HCT116 (cell line): ENCODE data around the gene KIF26B. TPM values are rescaled to one million over a fixed set of nuclear protein-coding genes. Genes with fewer than 3 reads are reported as not detected.

Experiments used
- ATAC-seq: fragments of 200-7000 bp; cut with Tn5 transposase; 2 replicates; pipeline ENCODE4 v1.9.1; 2020; ENCODE audit warnings: mild to moderate bottlenecking, moderate library complexity
- BruUV-seq: library from RNA; stranded (reverse); fragments of 400-500 nt; replicated peaks from 2 replicates; lab custom pipeline; 2021; lab: Mats Ljungman, UMichigan
- CTCF ChIA-PET: fragments of 300-600 bp; sonication (Branson Sonifier 250); formaldehyde crosslinking; loops from one replicate; lab custom pipeline; 2021; ENCODE audit warnings: antibody characterized with exemption; lab: Charles Lee
- POLR2A ChIA-PET: fragments of 300-600, 350-600 bp; sonication (Branson Sonifier 250); formaldehyde crosslinking; loops from one replicate; lab custom pipeline; 2021; ENCODE audit warnings: antibody characterized with exemption; lab: Charles Lee
- RAD21 ChIA-PET, 2 experiments: fragments of 300-600 bp; sonication (Branson Sonifier 250); formaldehyde crosslinking; loops; one replicate each; lab custom pipeline; 2023; ENCODE audit warnings: low total read pairs in 2 of 2; ENCODE audit not compliant: uncharacterized antibody in 2 of 2, unreplicated experiment in 2 of 2, low non-redundant PET in 1 of 2; lab: Charles Lee
- DNase-seq: peaks from one replicate; pipeline ENCODE4 v3.0.0-alpha.2; 2010; ENCODE audit warnings: low read depth, low spot score
- H2AFZ ChIP-seq: fragments of 200-600 bp; shearing (Covaris generic), sonication (generic); 2 replicates; pipeline ENCODE4 v1.6.1; 2017; ENCODE audit warnings: low read depth, mixed run types, mixed read lengths, antibody characterized with exemption, low read length; ENCODE audit not compliant: poor library complexity, severe bottlenecking
- H3K27ac ChIP-seq: 2 replicates; pipeline ENCODE4 v1.5.1; 2012; ENCODE audit warnings: low read depth, low read length
- H3K27me3 ChIP-seq: fragments of 200-600 bp; sonication (generic); 2 replicates; pipeline ENCODE4 v1.6.1; 2016; ENCODE audit warnings: mixed run types, low read length, mixed read lengths; ENCODE audit not compliant: insufficient read depth
- H3K36me3 ChIP-seq, 2 experiments: fragments of 200-500 bp in 1 of 2; fragments of 200-600 bp in 1 of 2; sonication (Bioruptor generic) in 1 of 2; sonication (generic) in 1 of 2; 2 replicates each; pipeline versions ENCODE4 v1.5.1 to v1.6.1; 2014 to 2016; ENCODE audit warnings: low read length in 2 of 2, inconsistent platforms in 1 of 2, mixed read lengths in 1 of 2, mixed run types in 1 of 2; ENCODE audit not compliant: insufficient read depth in 2 of 2, control insufficient read depth in 1 of 2
- H3K4me1 ChIP-seq, 2 experiments: fragments of 200-600 bp in 1 of 2; sonication (generic) in 1 of 2; 2 replicates each; pipeline versions ENCODE4 v1.5.1 to v1.6.1; 2012 to 2017; ENCODE audit warnings: low read length in 2 of 2, inconsistent platforms in 1 of 2, mild to moderate bottlenecking in 1 of 2, mixed read lengths in 1 of 2, mixed run types in 1 of 2, moderate library complexity in 1 of 2; ENCODE audit not compliant: insufficient read depth in 2 of 2, control insufficient read depth in 1 of 2
- H3K4me2 ChIP-seq: fragments of 200-600 bp; sonication (generic); 2 replicates; pipeline ENCODE4 v1.6.1; 2017; ENCODE audit warnings: mixed run types, low read length, mixed read lengths
- H3K4me3 ChIP-seq, 2 experiments: fragments of 200-600 bp in 1 of 2; sonication (generic) in 1 of 2; replicated peaks in 1 of 2; 2 replicates each; pipeline ENCODE4 v1.5.1; 2011 to 2016; ENCODE audit warnings: low read length in 2 of 2, control low read depth in 1 of 2, low read depth in 1 of 2, mild to moderate bottlenecking in 1 of 2, mixed read lengths in 1 of 2, mixed run types in 1 of 2
- H3K79me2 ChIP-seq: fragments of 200-600 bp; sonication (generic); 2 replicates; pipeline ENCODE4 v1.6.1; 2017; ENCODE audit warnings: mild to moderate bottlenecking, mixed run types, low read length, moderate library complexity, mixed read lengths; ENCODE audit not compliant: insufficient read depth
- H3K9ac ChIP-seq: fragments of 200-600 bp; sonication (generic); 2 replicates; pipeline ENCODE4 v1.6.1; 2016; ENCODE audit warnings: low read length, mixed read lengths
- H3K9me2 ChIP-seq: fragments of 200-600 bp; sonication (generic), shearing (Covaris generic); 2 replicates; pipeline ENCODE4 v1.6.1; 2017; ENCODE audit warnings: mixed run types, mild to moderate bottlenecking, moderate library complexity; ENCODE audit not compliant: insufficient read depth
- H3K9me3 ChIP-seq, 2 experiments: fragments of 200-500 bp in 1 of 2; fragments of 200-600 bp in 1 of 2; sonication (Bioruptor generic) in 1 of 2; sonication (generic) in 1 of 2; 2 replicates each; pipeline ENCODE4 v1.6.1; 2014 to 2017; ENCODE audit warnings: low read length in 2 of 2, mixed read lengths in 2 of 2, inconsistent platforms in 1 of 2, low read depth in 1 of 2, mild to moderate bottlenecking in 1 of 2, mixed run types in 1 of 2, moderate library complexity in 1 of 2; ENCODE audit not compliant: control insufficient read depth in 1 of 2, insufficient read depth in 1 of 2
- H4K20me1 ChIP-seq: fragments of 200-600 bp; sonication (generic), shearing (Covaris generic); 2 replicates; pipeline ENCODE4 v1.6.1; 2017; ENCODE audit warnings: mixed run types, mild to moderate bottlenecking, moderate library complexity; ENCODE audit not compliant: insufficient read depth
- CBX3 ChIP-seq: IDR thresholded peaks from 2 replicates; pipeline ENCODE4 v1.6.1; 2012; ENCODE audit warnings: low read depth
- CEBPB ChIP-seq: IDR thresholded peaks from 2 replicates; pipeline ENCODE4 v1.6.1; 2012; ENCODE audit warnings: low read depth
- EGR1 ChIP-seq: IDR thresholded peaks from 2 replicates; pipeline ENCODE4 v1.6.1; 2012; ENCODE audit warnings: low read depth
- FOSL1 ChIP-seq: IDR thresholded peaks from 2 replicates; pipeline ENCODE4 v1.6.1; 2012; ENCODE audit warnings: low read depth
- POLR2AphosphoS5 ChIP-seq: IDR thresholded peaks from 2 replicates; pipeline ENCODE4 v1.6.1; 2011; ENCODE audit warnings: mild to moderate bottlenecking, low read depth, low read length, moderate library complexity
- SP1 ChIP-seq: IDR thresholded peaks from 2 replicates; pipeline ENCODE4 v1.6.1; 2012; ENCODE audit warnings: low read depth
- SRF ChIP-seq: IDR thresholded peaks from 2 replicates; pipeline ENCODE4 v1.6.1; 2012; ENCODE audit warnings: low read depth
- ZFX ChIP-seq: fragments of 450-650 bp; IDR thresholded peaks from 2 replicates; pipeline ENCODE4 v1.6.1; 2017
- ZNF274 ChIP-seq: fragments of 200-500 bp; sonication (Bioruptor generic); IDR thresholded peaks from 2 replicates; pipeline ENCODE4 v1.6.1; 2014; ENCODE audit warnings: mild to moderate bottlenecking, low read depth, low read length, inconsistent platforms
- intact Hi-C: fragments of 100-400 bp; cut with micrococcal nuclease; formaldehyde crosslinking; loops from 2 replicates; pipeline ENCODE4 v1.10.0; 2022
- total RNA-seq: library from RNA; stranded (reverse); gene quantifications from one replicate; pipeline ENCODE4 v1.2.1, GENCODE V29; 2021; ENCODE audit not compliant: unreplicated experiment
- TF ChIP-seq, protein P1 (sequence below): IDR thresholded peaks from 2 replicates; pipeline ENCODE4 v1.6.1; 2012
- TF ChIP-seq, protein P2 (sequence below), 3 experiments: fragments of 200-600 bp in 1 of 3; sonication (generic) in 1 of 3; IDR thresholded peaks in 2 of 3; conservative IDR thresholded peaks in 1 of 3; 2 replicates each; pipeline ENCODE4 v1.5.1; 2012 to 2017; ENCODE audit warnings: low read depth in 2 of 3, low read length in 2 of 3, antibody characterized with exemption in 1 of 3, borderline replicate concordance in 1 of 3, control low read depth in 1 of 3, mild to moderate bottlenecking in 1 of 3, mixed read lengths in 1 of 3, mixed run types in 1 of 3, moderate library complexity in 1 of 3; ENCODE audit not compliant: insufficient read depth in 1 of 3
- TF ChIP-seq, protein P3 (sequence below): IDR thresholded peaks from 2 replicates; pipeline ENCODE4 v1.6.1; 2012

KIF26B gene
- total RNA-seq, 1 experiment from 2014 or later = 0.49 TPM

DNA sequence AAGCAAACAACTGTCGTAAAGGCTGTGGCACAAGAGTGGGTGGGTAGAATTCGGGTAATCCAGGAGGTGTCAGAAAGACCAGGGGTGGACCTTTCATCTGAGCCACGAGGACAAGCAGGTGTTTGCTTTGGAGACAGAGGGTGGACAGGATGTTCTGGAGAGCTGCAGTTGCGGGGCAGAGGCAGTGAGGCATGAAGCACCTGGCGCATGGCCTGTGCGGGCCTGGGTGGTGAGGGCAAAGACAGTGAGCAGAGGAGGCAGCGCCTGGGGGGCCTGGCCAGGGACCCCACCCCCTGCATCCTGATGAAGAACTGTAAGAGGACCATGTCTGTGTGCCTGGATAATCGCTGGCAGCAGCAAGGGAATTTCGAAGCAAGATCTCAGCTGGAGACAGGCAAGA lies 24.9 kb downstream of the KIF26B start:
- Histone ChIP-seq H4K20me1 (no peaks in the 10 kb centered on the region), H2AFZ (no peak overlapping the region), H3K27ac (no peak overlapping the region), H3K9me2 (no peaks in the 10 kb centered on the region), H3K4me1 (peaks cover 15 to 21% of the 10 kb centered on the region in 2 experiments), H3K36me3 (no peaks in the 10 kb centered on the region), H3K79me2 (no peaks in the 10 kb centered on the region), H3K4me2 (no peak overlapping the region), H3K27me3 (no peaks in the 10 kb centered on the region), H3K9me3 (no peaks in the 10 kb centered on the region), H3K4me3 (no peak overlapping the region), H3K9ac (no peak overlapping the region)
- ChIA-PET CTCF (no interaction called here), POLR2A (no interaction called here), RAD21 (no interaction called here)
- TF ChIP-seq, protein P1, sequence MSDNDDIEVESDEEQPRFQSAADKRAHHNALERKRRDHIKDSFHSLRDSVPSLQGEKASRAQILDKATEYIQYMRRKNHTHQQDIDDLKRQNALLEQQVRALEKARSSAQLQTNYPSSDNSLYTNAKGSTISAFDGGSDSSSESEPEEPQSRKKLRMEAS = no peak
- TF ChIP-seq, protein P2, sequence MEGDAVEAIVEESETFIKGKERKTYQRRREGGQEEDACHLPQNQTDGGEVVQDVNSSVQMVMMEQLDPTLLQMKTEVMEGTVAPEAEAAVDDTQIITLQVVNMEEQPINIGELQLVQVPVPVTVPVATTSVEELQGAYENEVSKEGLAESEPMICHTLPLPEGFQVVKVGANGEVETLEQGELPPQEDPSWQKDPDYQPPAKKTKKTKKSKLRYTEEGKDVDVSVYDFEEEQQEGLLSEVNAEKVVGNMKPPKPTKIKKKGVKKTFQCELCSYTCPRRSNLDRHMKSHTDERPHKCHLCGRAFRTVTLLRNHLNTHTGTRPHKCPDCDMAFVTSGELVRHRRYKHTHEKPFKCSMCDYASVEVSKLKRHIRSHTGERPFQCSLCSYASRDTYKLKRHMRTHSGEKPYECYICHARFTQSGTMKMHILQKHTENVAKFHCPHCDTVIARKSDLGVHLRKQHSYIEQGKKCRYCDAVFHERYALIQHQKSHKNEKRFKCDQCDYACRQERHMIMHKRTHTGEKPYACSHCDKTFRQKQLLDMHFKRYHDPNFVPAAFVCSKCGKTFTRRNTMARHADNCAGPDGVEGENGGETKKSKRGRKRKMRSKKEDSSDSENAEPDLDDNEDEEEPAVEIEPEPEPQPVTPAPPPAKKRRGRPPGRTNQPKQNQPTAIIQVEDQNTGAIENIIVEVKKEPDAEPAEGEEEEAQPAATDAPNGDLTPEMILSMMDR (IDR thresholded peaks at IDR 0.05 in 2 of 3, conservative IDR thresholded peaks at IDR 0.05 in 1 of 3; ENCODE audit: borderline replicate concordance in 1 of 3, insufficient read depth in 1 of 3, low read depth in 2 of 3, low read length in 2 of 3) = no peak
- TF ChIP-seq SP1 (no peak), SRF (no peak), CBX3 (no peak), FOSL1 (no peak), ZNF274 (no peak), ZFX (no peak), POLR2AphosphoS5 (no peak), EGR1 (no peak), CEBPB (no peak)
- TF ChIP-seq, protein P3, sequence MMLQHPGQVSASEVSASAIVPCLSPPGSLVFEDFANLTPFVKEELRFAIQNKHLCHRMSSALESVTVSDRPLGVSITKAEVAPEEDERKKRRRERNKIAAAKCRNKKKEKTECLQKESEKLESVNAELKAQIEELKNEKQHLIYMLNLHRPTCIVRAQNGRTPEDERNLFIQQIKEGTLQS = no peak
- ATAC-seq = no peak
- no TSS peak for BruUV-seq
- intact Hi-C loops = no loop called here
- no peak for DNase-seq
